K562 (cell line): ENCODE measurements around the gene ARFIP2. TPM values are rescaled to one million over a fixed set of nuclear protein-coding genes. Genes with fewer than 3 reads are reported as not detected.

Source experiments
- ATAC-seq: fragments of 200-7000 bp; cut with Tn5 transposase; 3 replicates; pipeline ENCODE4 v1.9.1; 2020; ENCODE audit warnings: moderate library complexity
- BruUV-seq: library from RNA; stranded (reverse); fragments of 400-500 nt; replicated peaks from 2 replicates; lab custom pipeline; 2021; lab: Mats Ljungman, UMichigan
- CTCF ChIA-PET: fragments of 300-600 bp; formaldehyde crosslinking; extraction: SDS; loops from one replicate; lab custom pipeline; 2021; ENCODE audit warnings: low intra/inter-chr PET ratio; lab: Yijun Ruan, JAX
- POLR2A ChIA-PET: fragments of 300-600, 350-650 bp; sonication (Branson Sonifier 250); formaldehyde crosslinking; extraction: SDS; loops from one replicate; lab custom pipeline; 2021; ENCODE audit warnings: antibody characterized with exemption, inconsistent platforms; lab: Yijun Ruan, JAX
- DNase-seq, 4 experiments: peaks; one replicate each; pipeline versions ENCODE4 v3.0.0 to v3.0.0-alpha.2; 2011 to 2018; ENCODE audit warnings: low spot score in 3 of 4, mixed read lengths in 3 of 4; ENCODE audit errors: extremely low read depth in 1 of 4
- FAIRE-seq: peaks from 2 replicates; lab custom pipeline; 2011; peaks lifted over from hg19 to GRCh38; lab: Jason Lieb, UNC
- H2AFZ ChIP-seq: 2 replicates; pipeline ENCODE4 v1.6.0; 2011; ENCODE audit warnings: low read depth, low read length, control low read depth, inconsistent platforms
- H3K27ac ChIP-seq: fragments of 200-600 bp; 3 replicates; pipeline ENCODE4 v1.8.0; 2011; ENCODE audit warnings: low read depth, mild to moderate bottlenecking, control low read depth, inconsistent platforms, low read length, moderate library complexity, mixed read lengths; ENCODE audit errors: extremely low read depth
- H3K27me3 ChIP-seq, 2 experiments: fragments of 300-600 bp in 1 of 2; 2 replicates in 1 of 2; 3 replicates in 1 of 2; pipeline versions ENCODE4 v1.6.0 to v1.8.0; 2011; ENCODE audit warnings: inconsistent platforms in 2 of 2, low read length in 2 of 2, mild to moderate bottlenecking in 1 of 2, mixed read lengths in 1 of 2, moderate library complexity in 1 of 2; ENCODE audit not compliant: control insufficient read depth in 2 of 2, insufficient read depth in 2 of 2
- H3K36me3 ChIP-seq: fragments of 300-600 bp; 3 replicates; pipeline ENCODE4 v1.8.0; 2011; ENCODE audit warnings: mild to moderate bottlenecking, low read length, inconsistent platforms; ENCODE audit not compliant: control insufficient read depth, insufficient read depth
- H3K4me1 ChIP-seq, 2 experiments: fragments of 200-600 bp in 1 of 2; replicated peaks in 1 of 2; 2 replicates in 1 of 2; 3 replicates in 1 of 2; pipeline versions ENCODE4 v1.5.1 to v1.8.0; 2011; ENCODE audit warnings: inconsistent platforms in 2 of 2, low read length in 2 of 2, mild to moderate bottlenecking in 1 of 2, mixed read lengths in 1 of 2, moderate library complexity in 1 of 2; ENCODE audit not compliant: control insufficient read depth in 2 of 2, insufficient read depth in 2 of 2
- H3K4me2 ChIP-seq: 2 replicates; pipeline ENCODE4 v1.6.1; 2011; ENCODE audit warnings: low read length, control low read depth, inconsistent platforms, mixed read lengths; ENCODE audit not compliant: insufficient read depth
- H3K4me3 ChIP-seq: fragments of 200-600 bp; sonication (generic), shearing (Covaris generic); 2 replicates; pipeline ENCODE4 v1.5.1; 2016; ENCODE audit warnings: control low read depth, inconsistent platforms
- H3K79me2 ChIP-seq: fragments of 200-600 bp; 3 replicates; pipeline ENCODE4 v1.8.0; 2011; ENCODE audit warnings: low read length, inconsistent platforms; ENCODE audit not compliant: control insufficient read depth, insufficient read depth
- H3K9ac ChIP-seq, 2 experiments: 2 replicates each; pipeline versions ENCODE4 v1.6.0 to v1.6.1; 2011; ENCODE audit warnings: low read depth in 2 of 2, low read length in 2 of 2, control low read depth in 1 of 2, inconsistent platforms in 1 of 2, mild to moderate bottlenecking in 1 of 2, mixed read lengths in 1 of 2; ENCODE audit not compliant: insufficient read depth in 1 of 2
- H3K9me1 ChIP-seq: one replicate; pipeline ENCODE4 v1.6.0; 2011; ENCODE audit warnings: inconsistent platforms, mild to moderate bottlenecking, low read length, moderate library complexity; ENCODE audit not compliant: control insufficient read depth, insufficient read depth
- H3K9me3 ChIP-seq: replicated peaks from 2 replicates; pipeline ENCODE4 v1.5.1; 2011; ENCODE audit warnings: low read depth, low read length, inconsistent platforms; ENCODE audit not compliant: control insufficient read depth, insufficient read depth
- H4K20me1 ChIP-seq: replicated peaks from 2 replicates; pipeline ENCODE4 v1.6.1; 2011; ENCODE audit warnings: low read length, inconsistent platforms, mixed read lengths; ENCODE audit not compliant: control insufficient read depth, insufficient read depth
- AFF1 ChIP-seq, 2 experiments: fragments of 450-650 bp; IDR thresholded peaks; 2 replicates each; pipeline ENCODE4 v1.6.1; 2018; ENCODE audit warnings: mild to moderate bottlenecking in 2 of 2, low read depth in 1 of 2; ENCODE audit not compliant: partially characterized antibody in 2 of 2
- BRF2 ChIP-seq: IDR thresholded peaks from 3 replicates; pipeline ENCODE4 v1.6.1; 2011; ENCODE audit warnings: borderline replicate concordance, mild to moderate bottlenecking; ENCODE audit not compliant: insufficient read length, insufficient read depth
- CBX5 ChIP-seq: IDR thresholded peaks from 2 replicates; pipeline ENCODE4 v1.6.1; 2014; ENCODE audit warnings: low read depth, borderline replicate concordance
- CREM ChIP-seq: IDR thresholded peaks from 2 replicates; pipeline ENCODE4 v1.6.1; 2014; ENCODE audit warnings: antibody characterized with exemption, low read depth
- E2F8 ChIP-seq: fragments of 450-650 bp; IDR thresholded peaks from 2 replicates; pipeline ENCODE4 v1.7.1; 2018; ENCODE audit warnings: mild to moderate bottlenecking, low read depth; ENCODE audit not compliant: partially characterized antibody
- HDGF ChIP-seq: fragments of 450-650 bp; IDR thresholded peaks from 2 replicates; pipeline ENCODE4 v1.6.1; 2016
- KDM5B ChIP-seq: fragments of 200-600 bp; sonication (generic); IDR thresholded peaks from 2 replicates; pipeline ENCODE4 v1.6.1; 2012; ENCODE audit warnings: low read depth, mild to moderate bottlenecking, moderate library complexity, low read length, control low read depth, inconsistent platforms; ENCODE audit not compliant: insufficient replicate concordance
- PHF8 ChIP-seq: fragments of 200-600 bp; sonication (generic); IDR thresholded peaks from 2 replicates; pipeline ENCODE4 v1.6.1; 2012; ENCODE audit warnings: mixed run types, mild to moderate bottlenecking, inconsistent platforms, low read length, moderate library complexity, borderline replicate concordance
- POLR2B ChIP-seq: fragments of 450-650 bp; IDR thresholded peaks from 2 replicates; pipeline ENCODE4 v1.6.1; 2018; ENCODE audit warnings: low read depth; ENCODE audit not compliant: partially characterized antibody
- SUPT5H ChIP-seq: fragments of 450-650 bp; IDR thresholded peaks from 2 replicates; pipeline ENCODE4 v1.6.1; 2016
- TAF1 ChIP-seq: IDR thresholded peaks from 2 replicates; pipeline ENCODE4 v1.6.1; 2011; ENCODE audit warnings: mild to moderate bottlenecking, low read length, moderate library complexity; ENCODE audit not compliant: insufficient read depth, control insufficient read depth, severe bottlenecking; ENCODE audit errors: extremely low read depth
- TAF9B ChIP-seq: fragments of 450-650 bp; IDR thresholded peaks from 2 replicates; pipeline ENCODE4 v1.6.1; 2018; ENCODE audit warnings: mild to moderate bottlenecking; ENCODE audit not compliant: partially characterized antibody
- TRIM24 ChIP-seq, 2 experiments: fragments of 450-650 bp; IDR thresholded peaks; 2 replicates each; pipeline ENCODE4 v1.6.1; 2016
- whole genome bisulfite sequencing: fragments of 100-300 bp; shearing (Covaris generic); methylation state at CpG from one replicate; pipeline ENCODE4 v1.1.6; 2016; ENCODE audit warnings: low coverage, mixed read lengths; ENCODE audit not compliant: insufficient coverage; ENCODE audit errors: missing lambda C conversion rate; 5-methylcytosine and 5-hydroxymethylcytosine counted together
- in situ Hi-C: fragments of 300-500 bp; cut with MboI; formaldehyde crosslinking; loops from 4 replicates; pipeline ENCODE4 v1.15.0; 2018; ENCODE audit warnings: inconsistent platforms, mixed read lengths
- intact Hi-C: fragments of 100-400 bp; cut with micrococcal nuclease; formaldehyde crosslinking; loops from 2 replicates; pipeline ENCODE4 v1.14.2; 2022
- polyA plus RNA-seq, 8 experiments: library from polyadenylated mRNA; depleted of rRNA in 4 of 8; stranded (reverse) in 5 of 8; unstranded in 3 of 8; fragments of >200 nt; fragmentation: Nextera tagmentation in 2 of 8; fragmentation: Illumina TruSeq in 1 of 8; extraction: Ambion mirVana in 2 of 8; extraction: Trizol in 1 of 8; gene quantifications; 2 replicates each; pipeline versions ENCODE4 v1.2.1 to v1.2.3, GENCODE V29; 2011 to 2014; ENCODE audit warnings: inconsistent platforms in 1 of 8, missing spikeins in 1 of 8
- total RNA-seq, 7 experiments: library from RNA; depleted of rRNA in 6 of 7; stranded (reverse); fragments of >200 nt in 6 of 7; fragmentation: Illumina TruSeq in 2 of 7; extraction: Trizol in 2 of 7; gene quantifications; 2 replicates each; pipeline versions ENCODE4 v1.2.1 to v1.2.3, GENCODE V29; 2011 to 2021; ENCODE audit warnings: low replicate concordance in 1 of 7

The ARFIP2 gene
- total and polyA plus RNA-seq, 9 of the 15 experiments (the other 6 are each of a cell fraction or from before 2014, with no cell fraction given) = 11.8 to 74.1 (median 41.0) TPM

- Histone ChIP-seq H3K27ac (no peak overlapping the region; the same call in 1 of the 3 replicates), H3K9ac (peak overlapping the region; percentile 17 to 39; a peak in 2 of 4 replicates), H4K20me1 (no peaks in the 10 kb centered on the region), H2AFZ (peak overlapping the region; percentile 89), H3K27me3 (no peaks in the 10 kb centered on the region), H3K9me1 (no peaks in the 10 kb centered on the region), H3K4me2 (peak overlapping the region; percentile 54), H3K9me3 (no peaks in the 10 kb centered on the region), H3K79me2 (0 out of 3 replicates have a peak, but pooled peaks cover 3% of the 10 kb centered on the region), H3K4me3 (no peak overlapping the region), H3K4me1 (peaks cover 18 to 19% of the 10 kb centered on the region in 2 experiments; a peak in 4 of 5 replicates), H3K36me3 (no peaks in the 10 kb centered on the region)
- ATAC-seq (peak; percentile 95), DNase-seq (peak; percentile 89 to 95 (median 90)), FAIRE-seq (peak; percentile 90)
- intact Hi-C loops (no loop called here), in situ Hi-C loops (no loop called here)
- ChIA-PET CTCF (interaction anchor here (0.6 kb wide), 1 partner anchor 86 kb away, joined by 3 read pairs; no protein-coding TSS in a partner anchor), POLR2A (interaction anchor here (0.6 to 1.7 kb wide), 10 partner anchors 8 to 235 kb away, joined by 3 to 6 read pairs (median 3); no protein-coding TSS in a partner anchor)
- BruUV-seq = no TSS peak
- 28% methylated on average over 6 of the region's 6 CpGs for WGBS
- TF ChIP-seq POLR2B = peak; percentile 54
- no peak for TF ChIP-seq CBX5
- peak; percentile 62 for TF ChIP-seq SUPT5H
- peak; percentile 80; the same call in 1 of the 2 replicates for TF ChIP-seq HDGF
- peak; percentile 49 for TF ChIP-seq KDM5B
- peak; percentile 30 for TF ChIP-seq TAF1
- TF ChIP-seq TAF9B = no peak
- no peak for TF ChIP-seq AFF1 (IDR thresholded peaks at IDR 0.05; ENCODE audit: low read depth in 1 of 2, partially characterized antibody in 2 of 2)
- no peak for TF ChIP-seq TRIM24 (IDR thresholded peaks at IDR 0.05)
- TF ChIP-seq CREM = peak; percentile 34; the same call in 1 of the 2 replicates
- TF ChIP-seq PHF8 = peak; percentile 45; the same call in 1 of the 2 replicates
- TF ChIP-seq E2F8 = no peak
- TF ChIP-seq BRF2 = no peak
These were observed 12.2 kb downstream of the ARFIP2 start for GRCh38 chr11:6468712-6469495.
